ENCODE results near the gene ILK. TPM values are rescaled to one million over a fixed set of nuclear protein-coding genes. Genes with fewer than 3 reads are reported as not detected.
A peak's percentile ranks its signal among the peaks of the same experiment; 100 is the strongest.

The ILK gene
- polyA plus RNA-seq, 1 donor: 145 TPM

DNA sequence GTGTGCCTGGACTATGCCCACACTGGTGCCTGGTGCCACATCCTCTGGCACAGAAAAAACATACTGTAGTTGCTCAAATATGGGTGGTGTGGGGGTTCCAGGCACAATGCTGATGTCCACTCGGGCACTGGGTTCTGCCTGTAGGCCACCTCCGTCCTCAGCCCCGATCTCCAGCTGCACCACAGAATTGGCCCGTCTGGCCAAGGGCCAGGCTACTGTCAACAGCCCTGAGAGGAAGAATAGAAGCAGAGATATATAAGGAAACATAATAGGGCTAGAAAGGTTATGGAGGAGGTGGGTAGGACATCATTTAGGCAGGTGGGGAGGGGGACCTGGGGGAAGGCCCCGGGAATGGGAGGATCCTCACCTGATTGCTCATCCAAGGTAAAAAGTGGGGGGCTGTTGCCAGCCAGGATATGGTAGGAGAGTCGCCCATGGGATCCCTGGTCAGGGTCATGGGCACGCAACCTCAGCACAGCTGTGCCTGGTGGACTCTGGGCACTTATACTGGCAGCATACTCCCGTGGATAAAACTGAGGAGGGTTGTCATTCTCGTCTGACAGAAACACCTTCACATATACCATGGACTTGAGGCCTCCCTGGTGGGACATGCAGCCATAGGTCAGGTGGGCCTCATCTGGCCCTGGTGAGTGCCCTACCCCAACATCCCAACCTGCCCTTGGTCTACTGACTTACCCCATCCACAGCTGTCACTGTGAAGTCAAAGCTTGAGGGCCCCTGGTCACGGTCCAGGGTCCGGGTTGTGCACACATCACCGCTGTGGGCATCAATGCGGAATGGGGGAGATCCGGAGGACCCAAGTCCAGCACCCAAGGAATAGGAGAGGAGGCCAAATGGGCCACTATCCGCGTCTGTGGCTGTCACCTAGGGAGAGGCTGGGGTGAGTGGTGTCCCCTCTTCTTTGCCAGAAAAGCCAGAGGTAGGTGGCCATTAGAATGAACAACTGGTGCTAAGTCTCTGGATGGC lies 30.1 kb downstream of the ILK start:
- DNase-seq: no peak

DNA sequence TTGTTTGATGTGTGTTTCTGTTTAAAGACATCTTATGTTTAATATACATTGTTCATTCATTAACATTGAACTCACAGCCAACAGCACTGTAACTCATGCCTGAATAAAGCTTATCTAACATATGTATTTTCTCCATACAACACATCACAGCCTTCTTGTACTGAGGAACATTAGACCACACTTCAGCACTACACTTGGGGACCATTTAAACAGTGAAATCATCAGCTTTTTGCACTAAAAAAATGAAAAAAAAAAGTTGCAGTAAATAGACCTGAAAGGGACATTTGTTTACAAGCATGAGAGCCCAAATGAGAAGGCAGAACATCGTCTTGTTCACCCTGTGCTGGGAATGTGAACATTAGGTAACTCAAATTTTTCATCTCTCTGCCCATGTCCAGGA lies 31.0 kb downstream of the ILK start:
- DNase-seq: no peak

GRCh38 chr11:6635082-6635932 lies 31.7 kb downstream of the ILK start:
- DNase-seq: peak; percentile 66

DNA sequence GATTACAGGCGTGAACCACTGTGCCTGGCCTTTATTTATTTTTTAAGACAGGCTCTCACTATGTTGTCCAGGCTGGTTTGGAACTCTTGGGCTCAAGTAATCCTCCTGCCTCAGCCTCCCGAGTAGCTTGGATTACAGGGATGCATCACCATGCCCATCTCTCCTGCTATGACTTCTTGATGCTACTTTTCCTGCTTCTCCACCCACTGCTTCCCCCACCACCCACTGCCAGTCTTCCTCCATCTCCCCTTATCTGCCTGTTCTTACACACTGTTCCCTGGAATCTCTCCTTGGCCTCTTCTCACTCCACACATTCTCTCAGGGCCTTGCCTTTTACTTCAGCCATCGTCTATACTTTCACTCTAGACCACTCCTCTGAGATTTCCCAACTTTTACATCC lies 32.9 kb downstream of the ILK start:
- DNase-seq: no peak

- no peak for DNase-seq
These were observed 34.3 kb downstream of the ILK start for GRCh38 chr11:6637871-6638270.

DNA sequence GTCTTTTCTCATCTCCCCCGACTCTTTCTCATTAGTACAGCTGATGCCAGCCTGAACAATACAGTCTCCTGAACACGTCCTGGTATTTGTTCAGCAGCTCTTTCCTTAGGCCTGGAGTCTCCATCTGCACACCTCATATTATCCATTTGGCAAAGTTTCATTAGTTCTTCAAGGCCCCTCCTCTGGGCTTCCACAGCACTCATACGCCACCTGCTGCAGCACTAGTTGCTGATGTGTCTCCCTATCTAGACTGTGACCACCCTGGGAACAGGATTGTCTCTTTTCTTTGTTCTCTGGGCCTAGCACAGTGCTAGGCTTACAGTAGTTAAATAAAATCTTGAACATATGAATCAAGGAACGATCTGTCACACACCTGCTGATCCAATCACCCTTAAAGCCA lies 34.9 kb downstream of the ILK start:
- no peak for DNase-seq

- DNase-seq: no peak
These were observed 36.7 kb downstream of the ILK start for GRCh38 chr11:6640036-6640984.

GRCh38 chr11:6640985-6641701 lies 37.6 kb downstream of the ILK start:
- no peak for DNase-seq

DNA sequence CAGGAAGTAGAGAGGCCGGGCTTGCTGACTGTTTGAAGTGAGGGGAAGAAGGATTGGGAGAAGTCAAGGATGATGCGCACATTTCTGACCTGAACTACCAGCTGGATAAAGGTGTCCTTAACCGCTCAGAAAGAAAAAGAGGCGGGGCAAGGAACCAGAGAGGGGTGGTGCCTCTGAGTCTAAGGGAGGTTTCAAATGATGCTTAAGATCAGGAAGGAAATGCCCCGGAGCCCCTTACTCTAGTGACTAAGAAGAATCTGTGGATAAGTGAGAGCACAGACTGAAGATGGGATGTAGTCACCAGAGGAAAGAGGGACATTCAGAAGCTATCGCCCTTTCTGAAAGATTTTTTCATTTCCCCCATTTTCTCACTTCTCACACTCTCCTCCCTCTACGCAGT lies 39.4 kb downstream of the ILK start:
- DNase-seq: no peak

GRCh38 chr11:6646071-6646470 lies 42.5 kb downstream of the ILK start:
- no peak for DNase-seq

DNA sequence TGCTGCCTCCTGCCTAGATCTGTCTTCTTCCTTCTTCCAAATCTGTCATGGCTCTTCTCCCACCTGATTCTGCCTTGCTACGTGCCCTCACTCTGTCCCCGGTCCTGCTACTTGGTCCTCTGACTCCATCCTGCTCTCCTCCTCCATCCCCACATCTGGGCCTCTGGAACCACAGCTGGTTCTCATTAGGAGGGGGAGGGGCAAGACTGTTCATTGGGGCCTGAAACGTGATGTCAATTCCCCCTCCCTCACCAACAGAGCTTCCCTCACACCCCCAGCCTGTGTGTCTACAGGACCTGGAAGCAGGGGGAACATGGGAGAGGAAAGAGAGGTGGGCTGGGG lies 43.0 kb downstream of the ILK start:
- DNase-seq: peak; percentile 79

DNA sequence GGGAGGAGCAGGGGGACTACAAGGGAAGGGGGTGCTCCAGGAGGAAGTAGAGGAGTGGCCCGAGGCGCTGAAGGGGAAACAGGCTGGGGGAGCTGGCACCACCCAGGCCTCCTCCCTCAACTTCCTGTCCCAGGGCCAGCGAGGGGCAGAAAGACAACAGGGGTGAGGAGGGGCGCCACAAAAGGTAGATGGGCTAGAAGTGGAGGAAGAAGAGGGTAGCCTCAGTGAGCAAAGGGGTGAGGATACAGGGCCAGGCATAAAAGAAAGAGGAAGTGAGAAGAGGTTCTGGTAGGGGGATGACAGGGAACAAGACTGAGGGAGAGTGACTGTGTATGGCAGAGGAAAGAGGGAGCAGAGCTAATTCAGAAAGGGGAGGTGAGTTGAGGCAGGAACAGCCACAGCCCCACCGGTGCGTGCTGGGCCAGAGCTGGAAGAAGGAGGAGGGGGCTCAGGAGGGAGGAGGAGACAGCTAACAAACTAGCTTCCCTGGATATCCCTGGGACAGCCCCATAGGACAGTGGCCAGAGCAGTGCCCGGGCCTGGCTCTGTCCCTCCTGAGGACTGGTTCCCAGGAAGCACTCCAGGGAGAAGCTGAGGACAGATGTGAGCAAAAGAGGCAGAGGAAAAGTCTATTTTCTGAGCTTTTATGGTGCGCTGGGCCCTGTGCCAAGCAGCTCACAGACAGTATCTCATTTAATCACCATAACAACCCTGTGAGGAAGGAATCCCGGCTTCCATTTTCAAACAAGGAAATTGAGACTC lies 43.5 kb downstream of the ILK start:
- no peak for DNase-seq

- no peak for DNase-seq
These were observed 44.3 kb downstream of the ILK start for GRCh38 chr11:6647836-6648235.

- no peak for DNase-seq
These were observed 44.9 kb downstream of the ILK start for GRCh38 chr11:6648501-6648900.

DNA sequence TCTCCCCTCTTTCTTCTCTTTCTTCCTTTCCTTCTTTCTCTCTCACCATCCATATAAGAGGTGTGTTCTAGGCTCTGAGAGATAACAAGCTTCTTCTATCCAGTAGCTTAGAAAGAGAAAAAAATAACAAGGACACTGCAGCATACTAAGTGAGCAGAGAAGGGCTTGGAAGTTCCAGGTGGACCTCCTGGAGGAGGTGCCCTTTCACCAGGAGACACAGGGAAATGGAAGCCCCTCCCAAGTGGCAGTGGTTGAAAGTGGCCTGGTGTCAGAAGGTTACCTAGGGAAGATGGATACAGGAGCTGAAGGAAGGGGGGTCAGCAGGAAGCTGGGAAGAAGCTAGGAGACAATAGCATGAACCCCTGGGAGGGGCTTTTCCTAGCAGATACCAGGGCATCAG lies 46.5 kb downstream of the ILK start:
- no peak for DNase-seq

GRCh38 chr11:6650980-6651379 lies 47.4 kb downstream of the ILK start:
- DNase-seq: no peak

- DNase-seq: no peak
These were observed 48.6 kb downstream of the ILK start for GRCh38 chr11:6652182-6652581.

- no peak for DNase-seq
These were observed 49.5 kb downstream of the ILK start for GRCh38 chr11:6653097-6653496.

GRCh38 chr11:6653656-6654055 lies 50.1 kb downstream of the ILK start:
- DNase-seq: no peak

DNA sequence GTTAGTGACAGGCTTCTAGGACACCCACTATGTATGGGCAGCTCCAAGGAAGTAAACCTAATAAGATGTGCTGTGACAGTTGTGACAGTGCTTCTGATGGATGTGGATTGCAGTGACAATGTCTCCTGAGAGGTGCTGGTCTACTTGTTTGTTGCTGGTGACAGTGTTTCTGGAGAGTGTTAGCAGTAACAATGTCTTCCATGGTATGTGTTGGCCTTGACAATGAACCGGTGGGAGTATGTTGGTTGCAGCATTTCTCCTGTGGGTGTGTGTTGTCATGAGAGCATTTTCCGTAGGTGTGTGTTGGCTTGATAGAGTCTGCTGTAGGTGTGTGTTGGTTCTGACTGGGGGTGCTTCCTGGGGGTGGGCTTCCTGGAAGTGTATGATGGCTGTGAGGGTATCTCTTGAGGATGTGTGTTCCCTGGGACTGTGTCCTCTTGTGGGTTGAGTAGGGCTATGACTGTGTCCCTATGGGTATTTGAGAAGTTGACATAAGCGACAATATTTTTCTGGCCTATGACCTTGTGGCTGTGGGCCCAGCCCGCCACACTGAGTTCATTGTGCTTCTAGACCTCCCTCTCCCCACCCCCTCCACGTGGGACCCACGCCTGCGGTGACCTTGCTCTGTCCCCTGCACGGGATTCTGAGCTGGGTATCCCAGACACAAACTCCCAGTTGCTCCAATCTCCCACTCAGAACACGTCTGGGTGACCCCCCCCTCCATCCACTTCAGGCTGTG lies 50.9 kb downstream of the ILK start:
- no peak for DNase-seq

Measured in left kidney (tissue), 2 donors.